HG03354 (cell line): ENCODE results near the gene TARP.
"Not testable (repeated sequence)": the region's sequence is repeated elsewhere in the genome, so short reads cannot be mapped to it uniquely, and the experiment has no call there.

Source experiments
- ATAC-seq: cut with Tn5 transposase; IDR thresholded peaks from one replicate; pipeline ENCODE4 v1.9.1; 2021; ENCODE audit warnings: mild to moderate bottlenecking; ENCODE audit not compliant: unreplicated experiment, poor library complexity, severe bottlenecking

TARP gene

DNA sequence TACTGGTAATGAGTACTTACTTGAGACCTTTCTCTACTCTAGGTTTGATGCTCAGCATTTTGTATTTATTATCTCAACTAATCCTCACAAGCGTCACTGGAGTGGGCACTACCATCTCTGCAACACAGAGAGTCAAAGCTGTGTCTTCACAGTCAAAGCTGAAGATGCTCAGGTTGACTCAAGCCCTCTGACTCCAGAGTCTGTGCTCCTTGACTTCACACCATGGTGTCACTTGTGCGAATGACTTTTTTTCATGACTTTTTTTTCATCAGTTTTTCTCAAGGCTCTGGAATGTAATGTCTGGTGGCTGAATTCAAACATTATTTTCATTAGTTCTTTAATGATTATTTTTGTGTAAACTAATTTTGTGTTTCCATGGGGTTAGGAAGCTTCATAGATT is 30.4 kb upstream of the TARP start:
- ATAC-seq: no peak

GRCh38 chr7:38300175-38300574 is 26.7 kb upstream of the TARP start:
- ATAC-seq: no peak

DNA sequence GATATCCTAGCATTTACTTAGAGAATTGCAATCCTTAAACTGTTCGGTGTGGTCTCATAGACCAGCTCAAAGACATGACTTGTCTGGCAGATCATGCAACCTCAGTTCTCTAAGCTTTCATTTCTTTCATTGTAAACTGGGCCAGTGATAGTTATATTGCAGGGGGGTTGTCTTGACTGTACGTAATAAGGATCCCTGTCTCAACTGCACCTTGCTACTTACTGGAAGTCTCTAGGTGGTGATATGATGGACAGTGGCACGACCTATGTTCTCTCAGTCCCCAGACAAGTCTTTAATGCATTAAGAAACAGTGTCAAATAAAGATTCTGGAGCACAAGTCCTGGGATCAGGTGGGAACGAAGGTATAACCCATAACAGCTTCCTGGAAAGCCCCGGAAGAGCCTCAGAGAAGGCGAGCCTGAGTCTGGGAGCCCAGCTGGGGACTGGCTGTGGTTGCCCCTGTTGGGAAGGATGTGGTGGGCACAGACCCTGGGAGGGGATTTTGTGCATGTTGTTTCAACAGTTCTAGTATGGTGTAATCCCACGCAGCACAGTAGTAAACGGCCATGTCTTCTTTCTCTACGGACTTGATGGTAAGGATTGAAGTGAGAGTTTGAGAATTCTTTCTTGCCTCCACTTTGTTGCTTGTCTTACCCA is 26.0 kb upstream of the TARP start:
- no peak for ATAC-seq

GRCh38 chr7:38296059-38296857 is 22.8 kb upstream of the TARP start:
- peak; percentile 71 for ATAC-seq

GRCh38 chr7:38294926-38295325 is 21.5 kb upstream of the TARP start:
- ATAC-seq: no peak

GRCh38 chr7:38292442-38292841 is 19.0 kb upstream of the TARP start:
- ATAC-seq: no peak

DNA sequence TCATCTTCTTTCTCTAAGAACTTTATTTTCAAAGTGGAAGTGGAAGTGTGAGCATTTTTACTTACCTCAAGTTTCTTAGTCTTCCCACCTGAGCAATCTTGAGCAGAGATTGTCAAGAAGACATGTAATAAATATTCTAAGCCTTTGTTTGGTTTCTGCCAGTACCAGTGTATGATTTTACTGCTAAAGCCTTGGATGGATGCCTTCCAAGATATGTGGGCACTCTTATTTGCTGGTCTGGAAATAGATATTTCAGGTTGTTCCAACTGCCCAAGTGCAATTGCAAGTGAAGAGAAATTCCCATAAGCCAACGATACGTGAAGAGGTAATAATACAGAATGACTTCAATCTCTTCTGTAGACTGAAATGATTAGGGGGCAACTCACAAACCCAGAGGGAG is 18.2 kb upstream of the TARP start:
- ATAC-seq: no peak

- no peak for ATAC-seq
Measured at GRCh38 chr7:38291117-38291647, 17.7 kb upstream of the TARP start.

DNA sequence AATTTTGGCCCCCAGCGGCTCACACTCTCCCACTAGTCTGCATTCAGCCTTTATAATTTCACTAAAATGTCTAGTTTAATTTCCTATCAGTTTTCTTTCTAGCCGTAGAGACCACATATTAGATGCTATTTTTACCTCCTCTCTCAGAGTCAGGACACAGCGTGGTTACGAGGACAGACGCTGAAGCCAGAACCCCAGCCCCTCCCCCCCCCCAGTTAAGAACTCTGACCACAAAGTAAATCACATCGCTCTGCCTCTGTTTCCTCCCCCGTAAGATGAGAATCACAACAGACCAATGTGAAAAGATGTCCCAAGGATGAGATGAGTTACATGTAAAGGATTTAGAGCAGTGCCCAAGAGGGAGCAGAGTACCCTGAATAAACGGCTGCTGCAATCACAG is 11.1 kb upstream of the TARP start:
- ATAC-seq: no peak

GRCh38 chr7:38283809-38284208 is 10.4 kb upstream of the TARP start:
- no peak for ATAC-seq

DNA sequence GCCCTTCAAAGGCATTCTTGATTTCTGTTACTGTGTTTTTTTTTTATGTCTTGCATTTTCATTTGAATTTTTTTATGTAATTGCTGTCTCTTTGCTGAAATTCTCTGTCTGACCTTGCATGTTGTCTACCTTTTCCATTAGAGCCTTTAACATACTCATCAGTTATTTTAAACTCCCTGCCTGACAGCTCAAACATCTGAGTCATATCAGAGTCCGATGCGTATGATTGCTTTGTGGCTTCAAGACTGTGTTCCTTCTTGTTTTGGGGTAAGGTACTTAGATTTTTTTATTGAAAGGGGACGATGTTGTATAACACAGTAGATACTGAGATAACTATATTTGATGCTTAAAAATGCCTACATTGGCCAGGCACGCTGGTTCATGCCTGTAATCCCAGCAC is 9.7 kb upstream of the TARP start:
- ATAC-seq: no peak

GRCh38 chr7:38282081-38282480 is 8.6 kb upstream of the TARP start:
- ATAC-seq: no peak

- no peak for ATAC-seq
Measured at GRCh38 chr7:38281266-38281665, 7.8 kb upstream of the TARP start.

DNA sequence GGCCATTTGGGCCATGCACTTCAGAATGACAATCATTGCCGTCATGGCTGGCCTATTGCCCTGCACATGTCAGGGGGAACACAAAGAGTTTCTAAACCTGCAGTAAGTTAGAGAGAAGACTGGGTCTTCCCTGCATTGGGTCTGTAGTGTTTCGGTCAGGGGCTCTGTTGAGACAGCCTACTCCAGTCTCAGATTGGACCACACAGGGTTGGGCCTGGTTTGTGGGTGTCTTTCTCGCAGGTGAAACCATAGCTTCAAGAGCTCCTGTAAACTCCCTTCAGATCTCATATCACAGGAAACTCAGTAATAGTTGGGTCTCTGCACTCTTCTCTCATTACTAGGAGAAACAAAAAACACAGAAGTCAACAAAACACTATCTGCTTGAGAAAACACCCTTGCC is 7.3 kb upstream of the TARP start:
- ATAC-seq: no peak

DNA sequence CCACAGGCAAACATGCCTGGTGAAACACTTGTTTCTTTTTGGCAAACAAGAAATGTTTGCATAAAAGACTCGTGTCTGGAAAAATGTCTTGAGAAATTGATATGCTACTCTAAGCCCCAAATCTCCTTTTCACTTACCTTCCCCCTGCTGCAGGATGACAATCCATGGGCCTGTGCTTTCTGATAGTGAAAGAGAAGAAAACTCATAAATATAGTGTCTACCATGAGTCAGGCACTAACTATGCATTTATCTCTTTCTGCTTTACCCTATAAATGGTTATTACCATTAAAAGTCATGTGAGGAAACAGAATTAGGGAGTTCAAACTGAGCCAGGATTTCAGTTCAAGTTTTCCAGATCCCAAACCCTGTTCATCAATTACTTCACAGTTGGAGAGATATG is 6.6 kb upstream of the TARP start:
- no peak for ATAC-seq

- no peak for ATAC-seq
Measured at GRCh38 chr7:38276096-38276877, 2.9 kb upstream of the TARP start.

DNA sequence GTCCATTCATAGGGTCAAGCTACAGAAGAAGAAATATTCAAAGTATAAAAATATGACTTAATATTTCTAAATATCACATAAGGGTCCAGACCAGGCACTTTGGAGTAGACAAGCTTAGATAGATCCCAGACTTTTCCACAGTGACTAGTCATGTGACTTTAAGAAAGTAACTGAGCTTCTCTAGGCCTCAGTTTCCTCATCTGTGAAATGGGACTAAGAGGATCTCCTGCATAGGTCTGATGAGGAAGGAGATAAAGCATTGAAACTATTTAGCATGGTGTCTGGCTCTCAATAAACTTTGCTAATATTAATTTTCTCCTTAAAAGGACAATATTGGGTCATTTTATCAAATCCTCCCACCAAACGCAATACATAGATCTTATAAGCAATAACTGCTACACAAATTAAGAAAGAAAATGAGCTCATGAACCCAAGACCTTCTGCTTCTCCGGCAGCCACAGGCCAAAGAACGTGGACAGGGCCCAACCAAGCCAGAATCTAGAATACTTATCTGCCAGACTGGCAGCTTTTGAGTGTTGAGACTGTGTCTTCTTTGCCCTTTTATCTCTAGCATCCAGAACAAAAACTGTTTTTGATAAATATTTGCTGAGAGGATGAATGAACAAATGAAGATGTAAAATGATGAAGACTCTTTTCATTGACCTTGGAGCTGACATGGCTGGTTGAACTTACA is 1.6 kb upstream of the TARP start:
- ATAC-seq: no peak

DNA sequence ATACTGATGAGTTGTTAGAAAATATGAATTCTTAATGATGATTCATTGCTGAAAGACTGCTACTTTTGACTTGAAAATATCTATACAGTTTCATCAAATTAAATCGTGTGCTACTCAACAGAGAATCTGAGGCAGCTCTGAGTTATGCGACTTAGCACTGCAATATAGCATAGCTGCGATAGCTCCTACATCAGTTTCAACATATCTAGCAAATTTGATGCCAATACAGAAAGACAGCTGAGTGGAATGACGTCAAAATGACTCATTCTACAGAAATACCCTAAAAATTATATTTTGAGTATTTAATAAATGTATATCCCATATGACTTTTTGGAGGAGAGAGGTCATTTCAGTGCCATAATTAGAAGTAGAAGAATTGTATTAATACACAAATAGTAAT is 1.1 kb upstream of the TARP start:
- ATAC-seq: no peak

- not testable (repeated sequence) for ATAC-seq
Measured at GRCh38 chr7:38270405-38270804, 3.0 kb downstream of the TARP start.
